ENCODE measurements around the gene TRAF3IP1.

The TRAF3IP1 gene

GRCh38 chr2:238424313-238424700 lies 104.0 kb downstream of the TRAF3IP1 start:
- no peak for DNase-seq

- no peak for DNase-seq
Observed at GRCh38 chr2:238425505-238425978, 105.2 kb downstream of the TRAF3IP1 start.

GRCh38 chr2:238425979-238426567 lies 105.8 kb downstream of the TRAF3IP1 start:
- DNase-seq: peak in 1 of 58 donors; percentile 37

GRCh38 chr2:238426568-238427434 lies 106.5 kb downstream of the TRAF3IP1 start, which contains the start of gene ASB1:
Gene ASB1, plus strand, starts transcription at chr2:238426927. Its CDS starts 144 bp downstream, at chr2:238427071.
- DNase-seq: peak in 56 of 58 donors; percentile 16 to 89 (median 66)

GRCh38 chr2:238427435-238428162 lies 107.3 kb downstream of the TRAF3IP1 start:
- no peak for DNase-seq

- no peak for DNase-seq
Observed at GRCh38 chr2:238428866-238429265, 108.5 kb downstream of the TRAF3IP1 start.

- DNase-seq: no peak
Observed at GRCh38 chr2:238430781-238431180, 110.5 kb downstream of the TRAF3IP1 start.

GRCh38 chr2:238431456-238431855 lies 111.1 kb downstream of the TRAF3IP1 start:
- DNase-seq: no peak

- no peak for DNase-seq
Observed at GRCh38 chr2:238433300-238433915, 113.1 kb downstream of the TRAF3IP1 start.

- DNase-seq: no peak
Observed at GRCh38 chr2:238433941-238434845, 113.9 kb downstream of the TRAF3IP1 start.

- DNase-seq: no peak
Observed at GRCh38 chr2:238434846-238435751, 114.8 kb downstream of the TRAF3IP1 start.

- no peak for DNase-seq
Observed at GRCh38 chr2:238435752-238436096, 115.4 kb downstream of the TRAF3IP1 start.

GRCh38 chr2:238438856-238439849 lies 118.8 kb downstream of the TRAF3IP1 start:
- peak in 2 of 58 donors; percentile 10 to 11 for DNase-seq

GRCh38 chr2:238439917-238440316 lies 119.6 kb downstream of the TRAF3IP1 start:
- DNase-seq: no peak

- no peak for DNase-seq
Observed at GRCh38 chr2:238440331-238440730, 120.0 kb downstream of the TRAF3IP1 start.

- no peak for DNase-seq
Observed at GRCh38 chr2:238440767-238441166, 120.4 kb downstream of the TRAF3IP1 start.

GRCh38 chr2:238441262-238442114 lies 121.2 kb downstream of the TRAF3IP1 start:
- DNase-seq: no peak

Measured in anterior cingulate cortex (tissue), 58 donors.